ENCODE data around the gene DPH1. TPM values are rescaled to one million over a fixed set of nuclear protein-coding genes. Genes with fewer than 3 reads are reported as not detected.

The DPH1 gene
- polyA plus RNA-seq, 3 donors from 2014 or later: 18.6 to 26.4 (median 21.4) TPM

DNA sequence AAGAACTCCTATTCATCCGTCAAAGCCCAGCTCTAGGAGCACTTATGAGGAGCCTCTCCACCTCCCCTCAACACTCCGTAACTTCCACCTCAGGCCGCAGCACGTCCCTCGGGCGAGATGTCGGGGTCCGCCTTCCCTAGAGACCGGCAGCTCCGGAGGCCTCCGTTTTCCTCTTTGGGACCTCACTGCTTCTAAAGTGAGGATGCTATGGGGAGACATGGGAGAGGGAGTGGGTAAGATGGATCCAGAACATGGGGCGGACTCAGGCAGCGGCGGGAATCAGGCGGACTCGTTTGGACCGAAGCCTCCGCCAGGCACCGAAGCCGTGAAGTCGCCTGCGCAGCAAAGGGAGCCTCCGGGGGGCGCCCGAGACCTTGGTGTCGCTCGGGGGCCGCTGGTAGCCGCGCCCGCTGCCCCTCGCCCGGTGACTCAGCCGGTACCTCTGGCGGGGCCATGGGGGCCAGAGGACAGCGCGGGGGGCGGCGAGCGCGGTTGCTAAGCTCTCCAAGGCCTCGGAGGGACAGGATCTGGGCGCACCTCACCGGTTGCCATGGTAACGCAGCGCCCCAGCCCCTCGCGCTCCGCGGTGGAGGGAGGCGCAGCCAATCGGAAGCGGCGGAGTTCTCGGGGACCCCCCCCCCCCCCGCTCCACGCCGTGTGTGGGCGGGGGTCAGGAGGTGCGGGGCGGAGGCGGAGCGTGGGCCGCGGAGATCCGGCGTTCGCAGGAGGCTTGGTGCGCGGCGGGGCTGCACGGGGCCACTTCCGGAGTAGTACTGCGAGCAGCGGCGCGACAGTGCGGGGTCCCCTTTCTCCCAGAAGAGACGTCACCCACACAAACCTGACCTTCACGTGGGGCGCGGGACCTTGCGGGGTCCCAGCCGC lies 23.7 kb downstream of the DPH1 start:
- H3K27me3 Mint-ChIP-seq (ENCODE audit: low read depth in 3 of 3): peaks cover 25 to 38% (median 26%) of the 10 kb centered on the region in 3 donors
- no peaks in the 10 kb centered on the region for H3K36me3 Mint-ChIP-seq
- no peaks in the 10 kb centered on the region for H3K9me3 Mint-ChIP-seq
- DNase-seq: peak; percentile 79 to 81 (median 81)
- H3K4me3 Mint-ChIP-seq: peak overlapping the region; percentile 75 to 81 (median 80)
- H3K4me1 Mint-ChIP-seq: peaks cover 15 to 31% of the 10 kb centered on the region in 2 donors
- H3K27ac Mint-ChIP-seq: peak overlapping the region; percentile 66 to 91 (median 86)

DNA sequence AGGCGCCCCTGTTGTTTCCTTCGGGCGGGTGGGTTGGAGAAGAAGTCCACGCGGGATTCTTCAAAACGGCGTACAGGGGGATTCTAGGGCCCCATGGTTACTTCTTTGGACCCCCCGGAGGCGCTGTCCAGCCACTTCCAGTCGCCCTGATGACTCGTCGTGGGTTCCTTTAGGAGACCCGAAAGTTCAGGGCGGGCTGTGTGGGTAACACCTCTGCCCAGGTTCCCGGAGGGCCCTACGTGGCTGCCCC lies 24.2 kb downstream of the DPH1 start:
- Mint-ChIP-seq H3K4me1 (peaks cover 15 to 26% of the 10 kb centered on the region in 2 donors), H3K27ac (peak overlapping the region; percentile 60 to 91 (median 86)), H3K4me3 (peak overlapping the region; percentile 75 to 81 (median 79)), H3K36me3 (no peaks in the 10 kb centered on the region), H3K27me3 (ENCODE audit: low read depth in 3 of 3) (peaks cover 22 to 39% (median 24%) of the 10 kb centered on the region in 3 donors), H3K9me3 (no peaks in the 10 kb centered on the region)
- DNase-seq: no peak

DNA sequence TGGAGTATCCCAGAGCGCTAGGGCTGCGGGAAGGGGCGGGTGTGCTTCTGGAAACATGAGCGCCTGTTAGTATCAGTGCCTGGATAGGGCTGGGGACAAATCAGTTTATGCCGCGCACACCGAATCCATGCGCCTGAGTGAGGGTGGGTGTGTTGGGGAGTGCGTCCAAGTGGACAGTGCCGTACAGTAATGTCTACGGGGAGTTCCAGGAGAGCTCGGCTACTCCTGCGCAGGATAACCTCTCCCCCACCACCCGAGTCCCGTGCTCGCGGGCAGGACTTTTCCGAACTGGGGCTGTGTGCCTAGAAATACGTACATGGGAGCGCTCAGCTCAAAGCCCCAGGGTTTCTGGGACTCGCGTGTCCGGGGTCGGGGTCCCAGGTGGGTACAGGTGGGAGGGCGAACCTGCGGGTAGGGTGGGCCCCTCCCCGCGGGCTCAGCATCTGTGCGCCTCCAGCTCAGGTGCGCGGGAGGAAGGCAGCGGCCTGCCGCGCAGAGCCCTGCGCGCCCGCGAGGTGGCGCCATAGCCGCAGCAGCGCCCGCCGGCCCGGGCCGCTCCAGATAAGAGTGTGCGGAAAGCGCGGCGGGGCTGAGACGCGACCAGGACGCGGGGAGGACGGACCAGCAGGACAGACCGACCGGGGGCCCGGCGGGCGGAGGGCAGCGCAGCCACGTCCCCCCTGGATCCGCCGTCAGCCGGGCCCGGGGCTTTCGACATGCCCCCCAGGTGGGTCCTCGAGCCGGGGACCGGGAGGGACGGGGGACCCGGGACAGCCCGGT lies 24.7 kb downstream of the DPH1 start, which contains the start of gene HIC1:
Gene HIC1 (plus strand): TSS at position 592 of the 780 bp plus-strand sequence. CDS start 1,588 bp downstream, outside the sequence.
- H3K9me3 Mint-ChIP-seq: no peaks in the 10 kb centered on the region
- H3K27me3 Mint-ChIP-seq (ENCODE audit: low read depth in 3 of 3): peaks cover 23 to 44% (median 23%) of the 10 kb centered on the region in 3 donors
- peak; percentile 78 to 82 (median 79) for DNase-seq
- peak within 1 kb of the TSS; percentile 60 to 91 (median 86) for H3K27ac Mint-ChIP-seq
- H3K4me3 Mint-ChIP-seq: peak within 1 kb of the TSS; percentile 75 to 81 (median 79)
- H3K4me1 Mint-ChIP-seq: peaks cover 20 to 28% of the 10 kb centered on the region in 2 donors
- peaks cover 0 to 4% (median 0%) of the 10 kb centered on the region in 3 donors for H3K36me3 Mint-ChIP-seq

DNA sequence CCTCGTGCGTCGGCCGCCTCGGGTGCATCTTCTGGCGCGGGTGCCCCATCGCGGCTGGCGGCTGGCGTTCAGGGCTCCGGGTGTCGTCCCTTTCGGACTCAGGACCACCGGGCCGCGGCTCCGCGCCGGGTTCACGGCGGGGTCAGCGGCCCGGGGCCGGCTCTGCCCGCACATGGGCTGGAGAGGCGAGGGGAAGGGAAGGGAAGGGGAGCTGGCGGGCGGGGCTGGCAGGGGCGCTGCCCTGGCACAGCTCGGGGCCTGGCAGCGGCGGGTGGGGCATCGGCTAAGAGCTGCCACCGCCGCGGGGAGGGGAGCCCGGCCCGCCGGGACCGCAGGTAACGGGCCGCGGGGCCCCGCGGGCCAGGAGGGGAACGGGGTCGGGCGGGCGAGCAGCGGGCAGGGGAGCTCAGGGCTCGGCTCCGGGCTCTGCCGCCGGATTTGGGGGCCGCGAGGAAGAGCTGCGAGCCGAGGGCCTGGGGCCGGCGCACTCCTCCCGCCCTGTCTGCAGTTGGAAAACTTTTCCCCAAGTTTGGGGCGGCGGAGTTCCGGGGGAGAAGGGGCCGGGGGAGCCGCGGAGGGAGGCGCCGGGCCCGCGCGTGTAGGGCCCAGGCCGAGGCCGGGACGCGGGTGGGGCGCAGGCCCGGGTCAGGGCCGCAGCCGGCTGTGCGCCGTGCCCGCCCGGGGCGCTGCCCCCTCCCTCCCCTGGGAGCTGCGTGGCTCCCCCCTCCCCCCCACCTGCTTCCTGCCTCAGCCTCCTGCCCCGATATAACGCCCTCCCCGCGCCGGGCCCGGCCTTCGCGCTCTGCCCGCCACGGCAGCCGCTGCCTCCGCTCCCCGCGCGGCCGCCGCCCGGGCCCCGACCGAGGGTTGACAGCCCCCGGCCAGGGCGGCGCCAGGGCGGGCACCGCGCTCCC lies 25.6 kb downstream of the DPH1 start:
- no peaks in the 10 kb centered on the region for H3K9me3 Mint-ChIP-seq
- peak; percentile 47 to 55 (median 53) for DNase-seq
- peaks cover 23 to 48% (median 30%) of the 10 kb centered on the region in 3 donors for H3K27me3 Mint-ChIP-seq (ENCODE audit: low read depth in 3 of 3)
- H3K27ac Mint-ChIP-seq: peak overlapping the region in 1 of 6 donors; percentile 65
- H3K4me1 Mint-ChIP-seq: peaks cover 26 to 34% of the 10 kb centered on the region in 2 donors
- H3K4me3 Mint-ChIP-seq: peak overlapping the region in 3 of 5 donors; percentile 73 to 79 (median 77)
- peaks cover 0 to 5% (median 4%) of the 10 kb centered on the region in 3 donors for H3K36me3 Mint-ChIP-seq

DNA sequence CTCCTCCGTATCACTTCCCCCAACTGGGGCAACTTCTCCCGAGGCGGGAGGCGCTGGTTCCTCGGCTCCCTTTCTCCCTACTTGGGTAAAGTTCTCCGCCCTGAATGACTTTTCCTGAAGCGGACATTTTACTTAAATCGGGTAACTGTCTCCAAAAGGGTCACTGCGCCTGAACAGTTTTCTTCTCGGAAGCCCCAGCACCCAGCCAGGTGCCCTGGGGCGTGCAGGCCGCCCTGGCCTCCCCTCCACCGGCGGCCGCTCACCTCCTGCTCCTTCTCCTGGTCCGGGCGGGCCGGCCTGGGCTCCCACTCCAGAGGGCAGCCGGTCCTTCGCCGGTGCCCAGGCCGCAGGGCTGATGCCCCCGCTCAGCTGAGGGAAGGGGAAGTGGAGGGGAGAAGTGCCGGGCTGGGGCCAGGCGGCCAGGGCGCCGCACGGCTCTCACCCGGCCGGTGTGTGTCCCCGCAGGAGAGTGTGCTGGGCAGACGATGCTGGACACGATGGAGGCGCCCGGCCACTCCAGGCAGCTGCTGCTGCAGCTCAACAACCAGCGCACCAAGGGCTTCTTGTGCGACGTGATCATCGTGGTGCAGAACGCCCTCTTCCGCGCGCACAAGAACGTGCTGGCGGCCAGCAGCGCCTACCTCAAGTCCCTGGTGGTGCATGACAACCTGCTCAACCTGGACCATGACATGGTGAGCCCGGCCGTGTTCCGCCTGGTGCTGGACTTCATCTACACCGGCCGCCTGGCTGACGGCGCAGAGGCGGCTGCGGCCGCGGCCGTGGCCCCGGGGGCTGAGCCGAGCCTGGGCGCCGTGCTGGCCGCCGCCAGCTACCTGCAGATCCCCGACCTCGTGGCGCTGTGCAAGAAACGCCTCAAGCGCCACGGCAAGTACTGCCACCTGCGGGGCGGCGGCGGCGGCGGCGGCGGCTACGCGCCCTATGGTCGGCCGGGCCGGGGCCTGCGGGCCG lies 26.5 kb downstream of the DPH1 start:
- H3K36me3 Mint-ChIP-seq: peaks cover 0 to 8% (median 7%) of the 10 kb centered on the region in 3 donors
- peaks cover 25 to 47% (median 30%) of the 10 kb centered on the region in 3 donors for H3K27me3 Mint-ChIP-seq (ENCODE audit: low read depth in 3 of 3)
- H3K4me3 Mint-ChIP-seq: peak overlapping the region; percentile 68 to 80 (median 79)
- H3K4me1 Mint-ChIP-seq: peaks cover 31 to 38% of the 10 kb centered on the region in 2 donors
- no peaks in the 10 kb centered on the region for H3K9me3 Mint-ChIP-seq
- H3K27ac Mint-ChIP-seq: peak overlapping the region in 3 of 6 donors; percentile 24 to 65 (median 55)
- peak in 2 of 3 donors; percentile 42 to 47 for DNase-seq

DNA sequence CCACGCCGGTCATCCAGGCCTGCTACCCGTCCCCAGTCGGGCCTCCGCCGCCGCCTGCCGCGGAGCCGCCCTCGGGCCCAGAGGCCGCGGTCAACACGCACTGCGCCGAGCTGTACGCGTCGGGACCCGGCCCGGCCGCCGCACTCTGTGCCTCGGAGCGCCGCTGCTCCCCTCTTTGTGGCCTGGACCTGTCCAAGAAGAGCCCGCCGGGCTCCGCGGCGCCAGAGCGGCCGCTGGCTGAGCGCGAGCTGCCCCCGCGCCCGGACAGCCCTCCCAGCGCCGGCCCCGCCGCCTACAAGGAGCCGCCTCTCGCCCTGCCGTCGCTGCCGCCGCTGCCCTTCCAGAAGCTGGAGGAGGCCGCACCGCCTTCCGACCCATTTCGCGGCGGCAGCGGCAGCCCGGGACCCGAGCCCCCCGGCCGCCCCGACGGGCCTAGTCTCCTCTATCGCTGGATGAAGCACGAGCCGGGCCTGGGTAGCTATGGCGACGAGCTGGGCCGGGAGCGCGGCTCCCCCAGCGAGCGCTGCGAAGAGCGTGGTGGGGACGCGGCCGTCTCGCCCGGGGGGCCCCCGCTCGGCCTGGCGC lies 27.3 kb downstream of the DPH1 start:
- no peak overlapping the region for H3K4me3 Mint-ChIP-seq
- DNase-seq: no peak

DNA sequence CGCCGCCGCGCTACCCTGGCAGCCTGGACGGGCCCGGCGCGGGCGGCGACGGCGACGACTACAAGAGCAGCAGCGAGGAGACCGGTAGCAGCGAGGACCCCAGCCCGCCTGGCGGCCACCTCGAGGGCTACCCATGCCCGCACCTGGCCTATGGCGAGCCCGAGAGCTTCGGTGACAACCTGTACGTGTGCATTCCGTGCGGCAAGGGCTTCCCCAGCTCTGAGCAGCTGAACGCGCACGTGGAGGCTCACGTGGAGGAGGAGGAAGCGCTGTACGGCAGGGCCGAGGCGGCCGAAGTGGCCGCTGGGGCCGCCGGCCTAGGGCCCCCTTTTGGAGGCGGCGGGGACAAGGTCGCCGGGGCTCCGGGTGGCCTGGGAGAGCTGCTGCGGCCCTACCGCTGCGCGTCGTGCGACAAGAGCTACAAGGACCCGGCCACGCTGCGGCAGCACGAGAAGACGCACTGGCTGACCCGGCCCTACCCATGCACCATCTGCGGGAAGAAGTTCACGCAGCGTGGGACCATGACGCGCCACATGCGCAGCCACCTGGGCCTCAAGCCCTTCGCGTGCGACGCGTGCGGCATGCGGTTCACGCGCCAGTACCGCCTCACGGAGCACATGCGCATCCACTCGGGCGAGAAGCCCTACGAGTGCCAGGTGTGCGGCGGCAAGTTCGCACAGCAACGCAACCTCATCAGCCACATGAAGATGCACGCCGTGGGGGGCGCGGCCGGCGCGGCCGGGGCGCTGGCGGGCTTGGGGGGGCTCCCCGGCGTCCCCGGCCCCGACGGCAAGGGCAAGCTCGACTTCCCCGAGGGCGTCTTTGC lies 28.0 kb downstream of the DPH1 start:
- DNase-seq: no peak
- H3K36me3 Mint-ChIP-seq: peaks cover 7 to 8% (median 7%) of the 10 kb centered on the region in 3 donors
- peaks cover 33 to 38% of the 10 kb centered on the region in 2 donors for H3K4me1 Mint-ChIP-seq
- H3K4me3 Mint-ChIP-seq: peak overlapping the region in 4 of 5 donors; percentile 40 to 68 (median 54)
- H3K27ac Mint-ChIP-seq: peak overlapping the region in 1 of 6 donors; percentile 61
- no peaks in the 10 kb centered on the region for H3K9me3 Mint-ChIP-seq
- peaks cover 24 to 40% (median 27%) of the 10 kb centered on the region in 3 donors for H3K27me3 Mint-ChIP-seq (ENCODE audit: low read depth in 3 of 3)

More for the DNA sequence above, 27.3 kb downstream of the DPH1 start:
- H3K36me3 Mint-ChIP-seq: peaks cover 6 to 8% (median 7%) of the 10 kb centered on the region in 3 donors
- H3K27me3 Mint-ChIP-seq (ENCODE audit: low read depth in 3 of 3): peaks cover 25 to 41% (median 28%) of the 10 kb centered on the region in 3 donors
- H3K9me3 Mint-ChIP-seq: no peaks in the 10 kb centered on the region
- no peak overlapping the region for H3K27ac Mint-ChIP-seq
- peaks cover 29 to 36% of the 10 kb centered on the region in 2 donors for H3K4me1 Mint-ChIP-seq

DNA sequence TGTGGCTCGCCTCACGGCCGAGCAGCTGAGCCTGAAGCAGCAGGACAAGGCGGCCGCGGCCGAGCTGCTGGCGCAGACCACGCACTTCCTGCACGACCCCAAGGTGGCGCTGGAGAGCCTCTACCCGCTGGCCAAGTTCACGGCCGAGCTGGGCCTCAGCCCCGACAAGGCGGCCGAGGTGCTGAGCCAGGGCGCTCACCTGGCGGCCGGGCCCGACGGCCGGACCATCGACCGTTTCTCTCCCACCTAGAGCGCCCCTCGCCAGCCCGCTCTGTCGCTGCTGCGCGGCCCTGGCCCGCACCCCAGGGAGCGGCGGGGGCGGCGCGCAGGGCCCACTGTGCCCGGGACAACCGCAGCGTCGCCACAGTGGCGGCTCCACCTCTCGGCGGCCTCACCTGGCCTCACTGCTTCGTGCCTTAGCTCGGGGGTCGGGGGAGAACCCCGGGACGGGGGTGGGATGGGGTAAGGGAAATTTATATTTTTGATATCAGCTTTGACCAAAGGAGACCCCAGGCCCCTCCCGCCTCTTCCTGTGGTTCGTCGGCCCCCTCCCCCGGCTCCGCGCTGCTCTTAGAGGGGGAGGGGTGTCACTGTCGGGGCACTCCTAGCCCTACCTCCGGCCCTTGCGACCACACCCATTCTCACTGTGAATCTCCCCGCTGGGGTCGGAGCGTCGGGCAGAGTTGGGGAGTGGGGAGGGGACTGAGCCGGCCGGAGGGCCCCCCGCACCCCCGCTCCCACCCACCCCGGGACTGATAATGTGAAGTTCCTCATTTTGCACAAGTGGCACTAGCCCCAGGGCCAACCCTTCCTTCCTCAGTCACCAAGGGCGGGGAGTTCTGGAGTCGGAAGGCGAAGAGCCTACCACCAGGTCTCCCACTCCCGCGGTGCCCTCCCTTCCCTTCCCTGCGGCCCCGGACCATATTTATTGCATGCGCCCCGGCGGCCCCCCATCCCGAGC lies 28.9 kb downstream of the DPH1 start:
- Mint-ChIP-seq H3K27ac (peak overlapping the region in 3 of 6 donors; percentile 45 to 69 (median 62)), H3K9me3 (no peaks in the 10 kb centered on the region), H3K27me3 (ENCODE audit: low read depth in 3 of 3) (peaks cover 19 to 31% (median 19%) of the 10 kb centered on the region in 3 donors), H3K4me3 (peak overlapping the region; percentile 40 to 68 (median 53)), H3K4me1 (peaks cover 36 to 37% of the 10 kb centered on the region in 2 donors), H3K36me3 (peaks cover 7 to 10% (median 9%) of the 10 kb centered on the region in 3 donors)
- peak; percentile 73 to 77 (median 74) for DNase-seq

DNA sequence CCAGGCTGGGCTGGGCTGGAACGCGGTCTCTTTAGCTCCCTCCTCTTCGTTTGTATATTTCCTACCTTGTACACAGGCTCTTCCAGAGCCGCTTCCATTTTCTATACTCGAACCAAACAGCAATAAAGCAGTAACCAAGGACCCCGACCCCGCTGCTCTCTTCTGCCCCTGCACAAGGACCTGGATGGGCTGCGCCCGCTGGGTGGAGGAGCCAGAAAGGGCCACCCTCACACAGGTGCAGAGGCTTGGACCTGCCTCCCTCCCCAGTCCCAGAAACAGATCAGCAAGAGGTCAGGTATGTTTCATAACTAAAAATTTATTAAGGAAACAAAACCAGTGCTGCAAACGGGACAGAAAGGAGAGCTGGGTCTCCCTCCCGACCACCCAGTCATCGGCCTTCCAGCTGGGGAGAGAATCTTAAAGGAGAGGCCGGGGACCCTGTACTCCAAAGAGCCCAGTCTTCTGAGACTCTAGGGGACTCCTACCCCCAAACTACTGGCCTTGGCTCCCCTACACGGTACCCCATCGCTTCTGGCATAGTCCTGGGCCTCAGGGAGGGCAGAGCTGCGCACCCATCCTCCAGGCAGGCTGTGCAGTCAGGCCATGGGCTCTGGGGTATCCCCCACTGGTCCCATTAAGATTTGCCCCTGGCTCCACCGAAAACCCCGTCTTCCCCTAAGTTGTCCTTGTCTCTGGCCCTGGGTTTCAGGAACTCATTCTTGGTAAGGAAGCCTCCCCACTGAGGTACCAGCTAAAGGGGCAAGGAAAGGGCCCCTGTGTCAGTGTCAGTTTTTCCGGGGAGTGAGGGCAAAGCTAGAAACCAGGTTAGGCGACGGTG lies 29.8 kb downstream of the DPH1 start:
- H3K27ac Mint-ChIP-seq: peak overlapping the region in 4 of 6 donors; percentile 45 to 69 (median 57)
- peak overlapping the region; percentile 50 to 63 (median 53) for H3K4me3 Mint-ChIP-seq
- no peak for DNase-seq
- H3K36me3 Mint-ChIP-seq: peaks cover 7 to 15% (median 15%) of the 10 kb centered on the region in 3 donors
- peaks cover 13 to 22% (median 16%) of the 10 kb centered on the region in 3 donors for H3K27me3 Mint-ChIP-seq (ENCODE audit: low read depth in 3 of 3)
- H3K4me1 Mint-ChIP-seq: peaks cover 36 to 45% of the 10 kb centered on the region in 2 donors
- H3K9me3 Mint-ChIP-seq: no peaks in the 10 kb centered on the region

All from immature natural killer cell (primary cell).